Immature natural killer cell (primary cell): ENCODE measurements around the gene KLHL21. TPM values are rescaled to one million over a fixed set of nuclear protein-coding genes. Genes with fewer than 3 reads are reported as not detected.
A peak's percentile ranks its signal among the peaks of the same experiment; 100 is the strongest.

Experiments
- DNase-seq, 3 donors: peaks; one replicate each; pipeline ENCODE4 v3.0.0; 2022; ENCODE audit warnings: mixed read lengths in 1 of 3
- H3K27ac Mint-ChIP-seq, 6 donors: one replicate each; pipeline ENCODE4 v1.8.0; 2020; ENCODE audit warnings: mixed read lengths in 6 of 6, mild to moderate bottlenecking in 5 of 6, inconsistent platforms in 4 of 6, moderate library complexity in 3 of 6
- H3K27me3 Mint-ChIP-seq, 3 donors: one replicate each; pipeline ENCODE4 v1.8.0; 2020 to 2021; ENCODE audit warnings: low read depth in 3 of 3, mild to moderate bottlenecking in 3 of 3, mixed read lengths in 3 of 3, moderate library complexity in 3 of 3, inconsistent platforms in 1 of 3
- H3K36me3 Mint-ChIP-seq, 3 donors: one replicate each; pipeline ENCODE4 v1.8.0; 2020; ENCODE audit warnings: mixed read lengths in 3 of 3, inconsistent platforms in 2 of 3, mild to moderate bottlenecking in 2 of 3
- H3K4me1 Mint-ChIP-seq, 2 donors: one replicate each; pipeline ENCODE4 v1.8.0; 2020; ENCODE audit warnings: inconsistent platforms in 2 of 2, mild to moderate bottlenecking in 2 of 2, mixed read lengths in 2 of 2, moderate library complexity in 1 of 2
- H3K4me3 Mint-ChIP-seq, 5 donors: one replicate each; pipeline ENCODE4 v1.8.0; 2020; ENCODE audit warnings: mild to moderate bottlenecking in 5 of 5, mixed read lengths in 5 of 5, inconsistent platforms in 3 of 5, moderate library complexity in 3 of 5
- H3K9me3 Mint-ChIP-seq, 6 donors: one replicate each; pipeline ENCODE4 v1.8.0; 2020; ENCODE audit warnings: mild to moderate bottlenecking in 6 of 6, mixed read lengths in 6 of 6, inconsistent platforms in 4 of 6, moderate library complexity in 3 of 6
- polyA plus RNA-seq, 3 donors: library from polyadenylated mRNA; unstranded; fragments of 300-500 nt; fragmentation: Illumina TruSeq; gene quantifications; one replicate each; pipeline ENCODE4 v1.2.3, GENCODE V29; 2021

KLHL21 gene
- polyA plus RNA-seq, 3 donors from 2014 or later = 7.6 to 19.7 (median 9.2) TPM

DNA sequence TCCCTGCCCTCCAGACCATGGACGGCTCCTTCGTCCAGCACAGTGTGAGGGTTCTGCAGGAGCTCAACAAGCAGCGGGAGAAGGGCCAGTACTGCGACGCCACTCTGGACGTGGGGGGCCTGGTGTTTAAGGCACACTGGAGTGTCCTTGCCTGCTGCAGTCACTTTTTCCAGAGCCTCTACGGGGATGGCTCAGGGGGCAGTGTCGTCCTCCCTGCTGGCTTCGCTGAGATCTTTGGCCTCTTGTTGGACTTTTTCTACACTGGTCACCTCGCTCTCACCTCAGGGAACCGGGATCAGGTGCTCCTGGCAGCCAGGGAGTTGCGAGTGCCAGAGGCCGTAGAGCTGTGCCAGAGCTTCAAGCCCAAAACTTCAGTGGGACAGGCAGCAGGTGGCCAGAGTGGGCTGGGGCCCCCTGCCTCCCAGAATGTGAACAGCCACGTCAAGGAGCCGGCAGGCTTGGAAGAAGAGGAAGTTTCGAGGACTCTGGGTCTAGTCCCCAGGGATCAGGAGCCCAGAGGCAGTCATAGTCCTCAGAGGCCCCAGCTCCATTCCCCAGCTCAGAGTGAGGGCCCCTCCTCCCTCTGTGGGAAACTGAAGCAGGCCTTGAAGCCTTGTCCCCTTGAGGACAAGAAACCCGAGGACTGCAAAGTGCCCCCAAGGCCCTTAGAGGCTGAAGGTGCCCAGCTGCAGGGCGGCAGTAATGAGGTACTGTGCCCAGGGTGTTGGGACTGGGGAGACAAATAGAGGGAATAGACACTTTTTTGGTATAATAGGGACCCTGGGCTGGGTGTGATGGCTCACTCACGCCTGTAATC lies 21.9 kb downstream of the KLHL21 start:
- Mint-ChIP-seq H3K27ac (peak overlapping the region; percentile 89 to 98 (median 95)), H3K27me3 (peaks cover 4 to 8% (median 6%) of the 10 kb centered on the region in 3 donors), H3K36me3 (no peaks in the 10 kb centered on the region), H3K9me3 (no peaks in the 10 kb centered on the region), H3K4me3 (peak overlapping the region; percentile 94 to 97 (median 97)), H3K4me1 (peaks cover 37 to 46% of the 10 kb centered on the region in 2 donors)
- DNase-seq = no peak

DNA sequence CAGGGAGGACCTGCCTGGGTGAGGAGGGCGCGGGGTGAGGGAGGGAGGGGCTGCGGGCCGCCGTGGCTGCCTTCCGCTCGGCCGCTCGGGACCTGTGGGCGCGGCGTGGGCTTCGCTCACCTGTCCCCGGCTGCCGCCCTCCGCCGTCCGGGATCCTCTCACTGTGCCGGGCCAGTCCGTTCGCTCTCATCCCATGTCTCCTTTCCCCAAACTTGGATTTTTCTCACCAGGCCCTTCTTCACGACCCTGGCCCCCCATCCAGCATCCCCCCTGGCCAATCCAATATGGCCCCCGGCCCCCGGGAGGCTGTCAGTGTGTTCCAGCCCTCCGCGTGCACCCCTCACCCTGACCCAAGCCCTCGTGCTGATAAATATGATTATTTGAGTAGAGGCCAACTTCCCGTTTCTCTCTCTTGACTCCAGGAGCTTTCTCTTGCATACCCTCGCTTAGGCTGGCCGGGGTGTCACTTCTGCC lies 22.5 kb downstream of the KLHL21 start:
- Mint-ChIP-seq H3K4me3 (peak overlapping the region; percentile 94 to 97 (median 97)), H3K9me3 (no peaks in the 10 kb centered on the region), H3K36me3 (no peaks in the 10 kb centered on the region), H3K4me1 (peaks cover 37 to 46% of the 10 kb centered on the region in 2 donors), H3K27ac (peak overlapping the region; percentile 95 to 98 (median 96)), H3K27me3 (peaks cover 4 to 8% (median 6%) of the 10 kb centered on the region in 3 donors)
- no peak for DNase-seq

DNA sequence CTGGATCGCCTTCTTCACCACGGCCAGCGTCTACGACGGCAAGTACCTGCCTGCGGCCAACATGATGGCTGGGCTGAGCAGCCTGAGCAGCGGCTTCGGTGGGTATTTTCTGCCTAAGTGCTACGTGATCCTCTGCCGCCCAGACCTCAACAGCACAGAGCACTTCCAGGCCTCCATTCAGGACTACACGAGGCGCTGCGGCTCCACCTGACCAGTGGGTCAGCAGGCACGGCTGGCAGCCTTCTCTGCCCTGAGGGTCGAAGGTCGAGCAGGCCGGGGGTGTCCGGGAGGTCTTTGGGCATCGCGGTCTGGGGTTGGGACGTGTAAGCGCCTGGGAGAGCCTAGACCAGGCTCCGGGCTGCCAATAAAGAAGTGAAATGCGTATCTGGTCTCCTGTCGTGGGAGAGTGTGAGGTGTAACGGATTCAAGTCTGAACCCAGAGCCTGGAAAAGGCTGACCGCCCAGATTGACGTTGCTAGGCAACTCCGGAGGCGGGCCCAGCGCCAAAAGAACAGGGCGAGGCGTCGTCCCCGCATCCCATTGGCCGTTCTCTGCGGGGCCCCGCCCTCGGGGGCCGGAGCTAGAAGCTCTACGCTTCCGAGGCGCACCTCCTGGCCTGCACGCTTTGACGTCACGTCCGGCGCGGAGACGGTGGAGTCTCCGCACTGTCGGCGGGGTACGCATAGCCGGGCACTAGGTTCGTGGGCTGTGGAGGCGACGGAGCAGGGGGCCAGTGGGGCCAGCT lies 23.1 kb downstream of the KLHL21 start, which contains the start of gene ZBTB48:
Gene ZBTB48, plus strand, starts transcription at position 621 of the 745 bp plus-strand sequence. CDS start 616 bp downstream, outside the sequence.
- peak within 1 kb of the TSS; percentile 94 to 97 (median 97) for H3K4me3 Mint-ChIP-seq
- H3K36me3 Mint-ChIP-seq = no peaks in the 10 kb centered on the region
- H3K27ac Mint-ChIP-seq = peak within 1 kb of the TSS; percentile 95 to 98 (median 96)
- DNase-seq = peak; percentile 97 to 98 (median 97)
- H3K27me3 Mint-ChIP-seq = peaks cover 4 to 8% (median 4%) of the 10 kb centered on the region in 3 donors
- no peaks in the 10 kb centered on the region for H3K9me3 Mint-ChIP-seq
- H3K4me1 Mint-ChIP-seq = peaks cover 31 to 41% of the 10 kb centered on the region in 2 donors

GRCh38 chr1:6578624-6579373 lies 23.9 kb downstream of the KLHL21 start:
- peaks cover 30 to 38% of the 10 kb centered on the region in 2 donors for H3K4me1 Mint-ChIP-seq
- no peaks in the 10 kb centered on the region for H3K36me3 Mint-ChIP-seq
- peak overlapping the region; percentile 13 to 97 (median 95) for H3K4me3 Mint-ChIP-seq
- DNase-seq = no peak
- peaks cover 4 to 8% (median 4%) of the 10 kb centered on the region in 3 donors for H3K27me3 Mint-ChIP-seq
- peak overlapping the region; percentile 95 to 98 (median 96) for H3K27ac Mint-ChIP-seq
- no peaks in the 10 kb centered on the region for H3K9me3 Mint-ChIP-seq

DNA sequence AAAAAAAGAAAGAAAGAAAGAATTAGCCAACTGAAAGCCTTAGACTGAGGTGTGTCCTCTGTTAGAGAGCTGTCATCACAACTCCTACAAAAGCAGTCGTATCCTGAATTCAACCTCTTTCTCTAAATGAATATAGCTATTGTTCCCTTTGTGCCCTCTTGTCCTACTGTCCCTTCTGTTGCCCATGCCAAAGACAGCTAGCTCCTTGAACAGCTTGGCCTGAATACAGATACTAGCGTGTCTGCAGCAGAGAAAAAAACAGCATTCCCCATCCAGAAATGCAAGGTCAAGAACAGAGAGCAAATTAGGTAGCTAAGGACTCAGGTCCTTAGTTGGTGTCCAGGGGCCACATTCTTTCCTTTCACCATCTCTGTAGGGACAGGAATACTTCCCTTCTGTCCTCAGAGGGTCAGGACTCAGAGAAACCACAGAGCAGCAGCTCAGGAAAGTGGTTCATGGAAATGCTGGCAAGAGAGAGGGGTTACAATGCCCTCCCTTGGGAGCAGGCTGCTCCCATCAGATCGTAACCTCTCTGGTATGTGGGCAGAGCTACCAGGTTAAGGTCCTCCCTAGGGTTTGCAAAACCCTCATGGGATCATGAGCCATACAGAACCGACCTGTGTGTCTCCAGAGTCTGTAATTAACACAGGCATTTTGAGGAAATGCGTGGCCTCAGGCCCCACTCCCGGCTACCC lies 24.7 kb downstream of the KLHL21 start:
- H3K4me1 Mint-ChIP-seq = peaks cover 30 to 38% of the 10 kb centered on the region in 2 donors
- DNase-seq = no peak
- peaks cover 4 to 8% (median 4%) of the 10 kb centered on the region in 3 donors for H3K27me3 Mint-ChIP-seq
- H3K27ac Mint-ChIP-seq = peak overlapping the region in 2 of 6 donors; percentile 58 to 71
- H3K36me3 Mint-ChIP-seq = no peaks in the 10 kb centered on the region
- no peaks in the 10 kb centered on the region for H3K9me3 Mint-ChIP-seq
- peak overlapping the region in 2 of 5 donors; percentile 41 to 62 for H3K4me3 Mint-ChIP-seq

GRCh38 chr1:6574818-6575217 lies 27.9 kb downstream of the KLHL21 start:
- DNase-seq = no peak
- no peaks in the 10 kb centered on the region for H3K36me3 Mint-ChIP-seq
- H3K9me3 Mint-ChIP-seq = no peaks in the 10 kb centered on the region
- H3K4me1 Mint-ChIP-seq = peaks cover 8% of the 10 kb centered on the region in 2 donors
- peaks cover 3 to 6% (median 3%) of the 10 kb centered on the region in 3 donors for H3K27me3 Mint-ChIP-seq
- H3K27ac Mint-ChIP-seq = no peak overlapping the region
- H3K4me3 Mint-ChIP-seq = no peak overlapping the region

DNA sequence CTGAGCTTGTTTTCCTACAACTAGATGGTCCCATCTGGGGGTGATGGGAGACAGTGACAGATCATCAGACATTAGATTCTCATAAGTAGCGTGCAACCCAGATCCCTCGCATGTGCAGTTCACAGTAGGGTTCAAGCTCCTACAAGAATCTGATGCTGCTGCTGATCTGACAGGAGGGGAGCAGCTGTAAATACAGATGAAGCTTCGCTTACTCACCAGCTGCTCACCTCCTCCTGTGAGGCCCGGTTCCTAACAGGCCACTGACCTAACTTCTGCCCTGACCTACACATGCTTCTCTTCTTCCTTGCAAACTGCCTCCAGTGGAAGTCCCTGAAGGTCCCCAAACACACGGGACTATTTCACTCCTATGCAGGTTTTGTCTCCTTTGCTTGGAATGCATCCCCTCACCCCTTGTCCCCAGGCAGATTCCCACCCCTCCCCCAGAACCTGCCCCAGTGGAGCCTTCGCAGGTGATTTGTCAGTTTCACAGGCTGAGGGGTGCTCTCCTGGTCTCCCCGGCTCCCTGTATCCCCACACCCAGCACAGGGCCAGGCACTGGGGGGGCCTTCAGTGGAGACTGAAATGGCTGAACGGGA lies 28.5 kb downstream of the KLHL21 start:
- DNase-seq = no peak
- no peak overlapping the region for H3K4me3 Mint-ChIP-seq
- no peaks in the 10 kb centered on the region for H3K9me3 Mint-ChIP-seq
- H3K4me1 Mint-ChIP-seq = peaks cover 1 to 2% of the 10 kb centered on the region in 2 donors
- no peaks in the 10 kb centered on the region for H3K36me3 Mint-ChIP-seq
- H3K27me3 Mint-ChIP-seq = peaks cover 0 to 3% (median 1%) of the 10 kb centered on the region in 3 donors
- H3K27ac Mint-ChIP-seq = no peak overlapping the region

- no peak overlapping the region for H3K27ac Mint-ChIP-seq
- H3K27me3 Mint-ChIP-seq = peaks cover 0 to 3% (median 3%) of the 10 kb centered on the region in 3 donors
- H3K36me3 Mint-ChIP-seq = no peaks in the 10 kb centered on the region
- H3K9me3 Mint-ChIP-seq = no peaks in the 10 kb centered on the region
- H3K4me1 Mint-ChIP-seq = no peaks in the 10 kb centered on the region
- no peak for DNase-seq
- H3K4me3 Mint-ChIP-seq = no peak overlapping the region
Observed at GRCh38 chr1:6572653-6573383, 29.9 kb downstream of the KLHL21 start.

GRCh38 chr1:6570987-6571386 lies 31.7 kb downstream of the KLHL21 start:
- Mint-ChIP-seq H3K9me3 (no peaks in the 10 kb centered on the region), H3K4me1 (no peaks in the 10 kb centered on the region), H3K27me3 (peaks cover 0 to 3% (median 3%) of the 10 kb centered on the region in 3 donors), H3K36me3 (no peaks in the 10 kb centered on the region), H3K27ac (no peak overlapping the region), H3K4me3 (no peak overlapping the region)
- DNase-seq = no peak

GRCh38 chr1:6570100-6570499 lies 32.6 kb downstream of the KLHL21 start:
- no peak overlapping the region for H3K4me3 Mint-ChIP-seq
- H3K27ac Mint-ChIP-seq = no peak overlapping the region
- H3K27me3 Mint-ChIP-seq = peaks cover 0 to 3% (median 3%) of the 10 kb centered on the region in 3 donors
- no peaks in the 10 kb centered on the region for H3K36me3 Mint-ChIP-seq
- no peak for DNase-seq
- H3K4me1 Mint-ChIP-seq = no peaks in the 10 kb centered on the region
- no peaks in the 10 kb centered on the region for H3K9me3 Mint-ChIP-seq

DNA sequence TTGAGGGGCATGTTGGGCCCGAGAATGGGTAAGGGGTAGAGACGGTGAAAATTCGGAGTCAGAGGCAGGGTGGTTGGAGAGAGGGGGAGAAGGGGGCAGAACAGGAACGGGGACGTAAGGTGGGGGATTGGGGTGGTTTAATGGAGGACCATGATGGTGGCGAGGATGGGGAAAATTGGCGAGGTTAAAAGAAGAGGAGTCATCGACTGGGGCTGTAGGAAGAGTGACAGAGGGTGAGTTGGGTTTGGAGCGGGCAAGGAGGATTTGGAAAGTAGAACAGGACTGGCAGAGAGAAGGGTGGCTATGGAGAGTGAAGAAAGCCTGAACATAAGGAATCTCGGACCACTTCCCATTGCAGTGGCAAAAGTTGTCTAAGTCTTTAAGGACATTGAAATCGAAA lies 33.6 kb downstream of the KLHL21 start:
- no peaks in the 10 kb centered on the region for H3K9me3 Mint-ChIP-seq
- H3K36me3 Mint-ChIP-seq = no peaks in the 10 kb centered on the region
- no peak overlapping the region for H3K4me3 Mint-ChIP-seq
- DNase-seq = no peak
- no peaks in the 10 kb centered on the region for H3K4me1 Mint-ChIP-seq
- peaks cover 0 to 3% (median 3%) of the 10 kb centered on the region in 3 donors for H3K27me3 Mint-ChIP-seq
- peak overlapping the region in 1 of 6 donors; percentile 21 for H3K27ac Mint-ChIP-seq

DNA sequence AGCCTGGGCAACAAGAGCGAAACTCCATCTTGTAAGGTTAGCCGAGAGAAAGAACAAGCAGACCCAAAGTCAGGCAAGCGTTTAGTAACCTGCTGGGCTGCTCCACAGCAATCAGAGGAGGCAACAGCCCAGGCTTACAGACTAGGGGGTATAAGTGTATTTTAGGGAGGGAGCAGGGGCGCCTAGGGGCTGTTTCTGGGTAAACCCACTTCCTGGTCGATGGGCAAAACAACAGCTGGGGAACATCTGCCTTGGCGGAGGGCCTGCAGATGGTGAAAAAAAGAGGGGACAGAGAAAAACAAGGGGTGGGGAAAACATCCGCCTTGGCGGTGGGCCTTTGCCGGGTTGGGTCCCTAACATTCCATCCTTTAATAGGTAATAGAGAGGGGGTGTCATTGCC lies 42.4 kb downstream of the KLHL21 start:
- peaks cover 0 to 3% (median 0%) of the 10 kb centered on the region in 3 donors for H3K27me3 Mint-ChIP-seq
- H3K9me3 Mint-ChIP-seq = no peaks in the 10 kb centered on the region
- no peak overlapping the region for H3K4me3 Mint-ChIP-seq
- no peak for DNase-seq
- no peaks in the 10 kb centered on the region for H3K36me3 Mint-ChIP-seq
- H3K27ac Mint-ChIP-seq = no peak overlapping the region
- no peaks in the 10 kb centered on the region for H3K4me1 Mint-ChIP-seq
